GM23338 (cell line): Measurements from ENCODE around the gene GNAI3. TPM values are rescaled to one million over a fixed set of nuclear protein-coding genes. Genes with fewer than 3 reads are reported as not detected.
A peak's percentile ranks its signal among the peaks of the same experiment; 100 is the strongest.

ENCODE experiments used
- ATAC-seq: fragments of 200-7000 bp; cut with Tn5 transposase; 3 replicates; pipeline ENCODE4 v1.9.1; 2020
- DNase-seq: peaks from one replicate; pipeline ENCODE4 v3.0.0-alpha.2; 2015; ENCODE audit warnings: low spot score
- H2AFZ ChIP-seq: fragments of 200-600 bp; sonication (generic); 2 replicates; pipeline ENCODE4 v1.8.0; 2016; ENCODE audit warnings: antibody characterized with exemption, mild to moderate bottlenecking, moderate library complexity
- H3F3A ChIP-seq: fragments of 200-600 bp; sonication (generic); replicated peaks from 2 replicates; pipeline ENCODE4 v1.8.0; 2017; ENCODE audit warnings: antibody characterized with exemption, mixed run types, low read depth
- H3K27ac ChIP-seq: fragments of 200-600 bp; sonication (generic); 2 replicates; pipeline ENCODE4 v1.6.1; 2016; ENCODE audit warnings: low read depth
- H3K27me3 ChIP-seq: fragments of 200-600 bp; sonication (generic); 2 replicates; pipeline ENCODE4 v1.8.0; 2016; ENCODE audit warnings: mild to moderate bottlenecking, mixed run types, moderate library complexity; ENCODE audit not compliant: insufficient read depth
- H3K36me3 ChIP-seq: fragments of 200-600 bp; sonication (generic); 2 replicates; pipeline ENCODE4 v1.8.0; 2016; ENCODE audit warnings: mild to moderate bottlenecking; ENCODE audit not compliant: insufficient read depth
- H3K4me1 ChIP-seq: fragments of 200-600 bp; sonication (generic); 2 replicates; pipeline ENCODE4 v1.8.0; 2016; ENCODE audit warnings: mild to moderate bottlenecking, moderate library complexity; ENCODE audit not compliant: insufficient read depth
- H3K4me2 ChIP-seq: fragments of 200-600 bp; sonication (generic); 2 replicates; pipeline ENCODE4 v1.7.1; 2017; ENCODE audit warnings: mixed run types
- H3K4me3 ChIP-seq: fragments of 200-600 bp; sonication (generic); 2 replicates; pipeline ENCODE4 v1.6.1; 2016; ENCODE audit warnings: mixed run types
- H3K79me2 ChIP-seq: fragments of 200-600 bp; sonication (generic); replicated peaks from 2 replicates; pipeline ENCODE4 v1.8.0; 2017; ENCODE audit warnings: mild to moderate bottlenecking; ENCODE audit not compliant: insufficient read depth
- H3K9me2 ChIP-seq: fragments of 200-600 bp; sonication (generic); 2 replicates; pipeline ENCODE4 v1.8.0; 2017; ENCODE audit not compliant: insufficient read depth
- H4K20me1 ChIP-seq: fragments of 200-600 bp; sonication (generic); replicated peaks from 2 replicates; pipeline ENCODE4 v1.8.0; 2017; ENCODE audit warnings: mild to moderate bottlenecking; ENCODE audit not compliant: insufficient read depth
- H3K27ac Mint-ChIP-seq: 2 replicates; pipeline ENCODE4 v1.8.0; 2020; ENCODE audit warnings: inconsistent platforms, mild to moderate bottlenecking, moderate library complexity, mixed read lengths
- H3K27me3 Mint-ChIP-seq: 3 replicates; pipeline ENCODE4 v1.8.0; 2022; ENCODE audit warnings: low read depth, mild to moderate bottlenecking, moderate library complexity, mixed read lengths, inconsistent platforms; ENCODE audit not compliant: insufficient read depth, poor library complexity
- H3K36me3 Mint-ChIP-seq: 3 replicates; pipeline ENCODE4 v1.8.0; 2021; ENCODE audit warnings: low read depth, mild to moderate bottlenecking, inconsistent platforms, moderate library complexity, mixed read lengths
- H3K4me1 Mint-ChIP-seq: 3 replicates; pipeline ENCODE4 v1.8.0; 2020; ENCODE audit warnings: mild to moderate bottlenecking, inconsistent platforms, mixed read lengths
- H3K4me3 Mint-ChIP-seq: 3 replicates; pipeline ENCODE4 v1.8.0; 2021; ENCODE audit warnings: moderate library complexity, mild to moderate bottlenecking, inconsistent platforms, mixed read lengths
- H3K9me3 Mint-ChIP-seq: 3 replicates; pipeline ENCODE4 v1.8.0; 2020; ENCODE audit warnings: moderate library complexity, mild to moderate bottlenecking, inconsistent platforms, mixed read lengths
- CREB1 ChIP-seq: fragments of 250-450 bp; sonication (Bioruptor Pico); IDR thresholded peaks from 2 replicates; pipeline ENCODE4 v1.5.0; 2020; ENCODE audit warnings: low read depth, mild to moderate bottlenecking, moderate library complexity
- EZH2phosphoT487 ChIP-seq: fragments of 200-600 bp; sonication (generic); IDR thresholded peaks from one replicate; pipeline ENCODE4 v1.8.1; 2018; ENCODE audit warnings: antibody characterized with exemption; ENCODE audit not compliant: unreplicated experiment
- JUNB ChIP-seq: IDR thresholded peaks from one replicate; pipeline ENCODE4 v1.6.1; 2016; ENCODE audit warnings: antibody characterized with exemption; ENCODE audit not compliant: unreplicated experiment
- POLR2AphosphoS5 ChIP-seq: IDR thresholded peaks from 2 replicates; pipeline ENCODE4 v1.6.1; 2016; ENCODE audit warnings: antibody characterized with exemption, low read depth
- STAT1 ChIP-seq: IDR thresholded peaks from one replicate; pipeline ENCODE4 v1.6.1; 2016; ENCODE audit warnings: antibody characterized with exemption; ENCODE audit not compliant: unreplicated experiment
- ZNF114 ChIP-seq: fragments of 250-450 bp; sonication (Bioruptor Pico); IDR thresholded peaks from 2 replicates; pipeline ENCODE4 v1.5.0; 2020; ENCODE audit warnings: mild to moderate bottlenecking, moderate library complexity
- ZNF331 ChIP-seq: fragments of 250-450 bp; sonication (Bioruptor Pico); IDR thresholded peaks from 2 replicates; pipeline ENCODE4 v1.5.0; 2020; ENCODE audit warnings: low read depth, mild to moderate bottlenecking, moderate library complexity
- polyA plus RNA-seq: library from polyadenylated mRNA; unstranded; fragments of >200 nt; fragmentation: Nextera tagmentation; extraction: Ambion mirVana; gene quantifications from 2 replicates; pipeline ENCODE4 v1.2.1, GENCODE V29; 2016
- total RNA-seq: library from RNA; depleted of rRNA; stranded (reverse); fragments of >200 nt; shearing (Covaris generic); gene quantifications from 2 replicates; pipeline ENCODE4 v1.2.3, GENCODE V29; 2014
- TF ChIP-seq, protein P1 (sequence below): fragments of 250-450 bp; sonication (Bioruptor Pico); IDR thresholded peaks from 2 replicates; pipeline ENCODE4 v1.5.0; 2020; ENCODE audit warnings: mild to moderate bottlenecking, moderate library complexity
- TF ChIP-seq, protein P2 (sequence below), 2 experiments: fragments of 200-600 bp in 1 of 2; sonication (generic) in 1 of 2; conservative IDR thresholded peaks; 2 replicates each; pipeline versions ENCODE4 v1.5.1 to v1.6.1; 2016 to 2017; ENCODE audit warnings: antibody characterized with exemption in 2 of 2, low read depth in 2 of 2, mild to moderate bottlenecking in 2 of 2, moderate library complexity in 1 of 2
- TF ChIP-seq, protein P3 (sequence below): IDR thresholded peaks from one replicate; pipeline ENCODE4 v1.6.1; 2018; ENCODE audit warnings: antibody characterized with exemption; ENCODE audit not compliant: unreplicated experiment

GNAI3 gene
- total and polyA plus RNA-seq, 2 experiments from 2014 or later: 4.5 to 10.2 TPM

DNA sequence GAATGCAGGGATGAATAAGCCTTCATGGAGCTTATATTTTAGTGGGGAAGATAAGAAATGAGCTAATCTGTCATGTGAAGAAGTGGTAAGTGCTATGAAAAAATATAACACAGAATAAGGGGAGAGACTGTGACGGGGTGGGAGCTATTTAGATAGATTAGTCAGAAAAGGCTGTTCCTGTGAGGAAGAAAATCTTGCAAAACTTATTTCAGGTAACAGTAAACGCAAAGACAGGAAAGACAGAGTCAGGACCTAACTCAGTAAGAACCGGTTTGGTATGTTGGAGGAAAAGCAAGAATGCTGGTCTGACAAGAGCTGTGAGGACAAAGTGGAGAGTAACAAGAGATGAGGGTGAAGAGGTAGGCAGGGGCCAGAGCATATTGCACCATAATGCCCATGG is 22.0 kb downstream of the GNAI3 start:
- Mint-ChIP-seq H3K9me3 (no peaks in the 10 kb centered on the region), H3K36me3 (no peaks in the 10 kb centered on the region), H3K27ac (no peak overlapping the region), H3K4me1 (peaks cover 7% of the 10 kb centered on the region; the same call in 2 of the 3 replicates), H3K4me3 (no peak overlapping the region), H3K27me3 (no peaks in the 10 kb centered on the region)
- no peaks in the 10 kb centered on the region for H3K9me2 ChIP-seq
- peaks cover 14% of the 10 kb centered on the region for H3K4me1 ChIP-seq
- H3K36me3 ChIP-seq: no peaks in the 10 kb centered on the region
- no peak overlapping the region for H2AFZ ChIP-seq
- no peaks in the 10 kb centered on the region for H3F3A ChIP-seq
- H3K79me2 ChIP-seq: peaks cover 80% of the 10 kb centered on the region
- no peak overlapping the region for H3K4me3 ChIP-seq
- no peaks in the 10 kb centered on the region for H3K27me3 ChIP-seq
- TF ChIP-seq ZNF114 (no peak), STAT1 (no peak)
- DNase-seq: peak; percentile 59
- peaks cover 16% of the 10 kb centered on the region for H4K20me1 ChIP-seq
- H3K4me2 ChIP-seq: no peak overlapping the region
- 0 out of 2 replicates have a peak overlapping the region, but pooled peaks have one; percentile 2 for H3K27ac ChIP-seq
- peak; percentile 92 for ATAC-seq

DNA sequence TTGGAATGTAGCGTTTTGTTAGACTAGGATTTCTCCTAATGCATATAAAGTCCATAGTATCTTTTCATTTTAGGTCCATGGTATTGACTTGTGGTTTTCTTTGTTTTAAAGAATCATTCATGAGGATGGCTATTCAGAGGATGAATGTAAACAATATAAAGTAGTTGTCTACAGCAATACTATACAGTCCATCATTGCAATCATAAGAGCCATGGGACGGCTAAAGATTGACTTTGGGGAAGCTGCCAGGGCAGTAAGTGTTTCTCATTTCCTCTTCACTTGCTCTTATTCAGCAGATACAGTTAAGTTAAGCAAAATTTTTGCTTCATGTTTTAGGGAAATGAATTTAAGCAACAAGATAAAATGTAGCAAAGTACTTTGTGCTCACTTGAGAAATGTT is 25.4 kb downstream of the GNAI3 start:
- Mint-ChIP-seq H3K36me3 (peaks cover 6% of the 10 kb centered on the region), H3K27me3 (peaks cover 3% of the 10 kb centered on the region), H3K9me3 (no peaks in the 10 kb centered on the region), H3K27ac (no peak overlapping the region), H3K4me1 (no peaks in the 10 kb centered on the region), H3K4me3 (no peak overlapping the region)
- peaks cover 9% of the 10 kb centered on the region for H3K4me1 ChIP-seq
- DNase-seq (no peak), ATAC-seq (no peak)
- no peak overlapping the region for H3K4me3 ChIP-seq
- H3F3A ChIP-seq: no peaks in the 10 kb centered on the region
- no peaks in the 10 kb centered on the region for H3K27me3 ChIP-seq
- H4K20me1 ChIP-seq: peaks cover 26% of the 10 kb centered on the region
- no peaks in the 10 kb centered on the region for H3K9me2 ChIP-seq
- H3K4me2 ChIP-seq: no peak overlapping the region
- H3K36me3 ChIP-seq: 0 out of 2 replicates have a peak, but pooled peaks cover under 1% of the 10 kb centered on the region
- H2AFZ ChIP-seq: no peak overlapping the region
- no peak overlapping the region for H3K27ac ChIP-seq
- peaks cover 55% of the 10 kb centered on the region for H3K79me2 ChIP-seq
- TF ChIP-seq CREB1 (CRISPR knock-in tag) (no peak), EZH2phosphoT487 (no peak), JUNB (no peak), POLR2AphosphoS5 (no peak), ZNF331 (no peak)
- TF ChIP-seq, protein P1, sequence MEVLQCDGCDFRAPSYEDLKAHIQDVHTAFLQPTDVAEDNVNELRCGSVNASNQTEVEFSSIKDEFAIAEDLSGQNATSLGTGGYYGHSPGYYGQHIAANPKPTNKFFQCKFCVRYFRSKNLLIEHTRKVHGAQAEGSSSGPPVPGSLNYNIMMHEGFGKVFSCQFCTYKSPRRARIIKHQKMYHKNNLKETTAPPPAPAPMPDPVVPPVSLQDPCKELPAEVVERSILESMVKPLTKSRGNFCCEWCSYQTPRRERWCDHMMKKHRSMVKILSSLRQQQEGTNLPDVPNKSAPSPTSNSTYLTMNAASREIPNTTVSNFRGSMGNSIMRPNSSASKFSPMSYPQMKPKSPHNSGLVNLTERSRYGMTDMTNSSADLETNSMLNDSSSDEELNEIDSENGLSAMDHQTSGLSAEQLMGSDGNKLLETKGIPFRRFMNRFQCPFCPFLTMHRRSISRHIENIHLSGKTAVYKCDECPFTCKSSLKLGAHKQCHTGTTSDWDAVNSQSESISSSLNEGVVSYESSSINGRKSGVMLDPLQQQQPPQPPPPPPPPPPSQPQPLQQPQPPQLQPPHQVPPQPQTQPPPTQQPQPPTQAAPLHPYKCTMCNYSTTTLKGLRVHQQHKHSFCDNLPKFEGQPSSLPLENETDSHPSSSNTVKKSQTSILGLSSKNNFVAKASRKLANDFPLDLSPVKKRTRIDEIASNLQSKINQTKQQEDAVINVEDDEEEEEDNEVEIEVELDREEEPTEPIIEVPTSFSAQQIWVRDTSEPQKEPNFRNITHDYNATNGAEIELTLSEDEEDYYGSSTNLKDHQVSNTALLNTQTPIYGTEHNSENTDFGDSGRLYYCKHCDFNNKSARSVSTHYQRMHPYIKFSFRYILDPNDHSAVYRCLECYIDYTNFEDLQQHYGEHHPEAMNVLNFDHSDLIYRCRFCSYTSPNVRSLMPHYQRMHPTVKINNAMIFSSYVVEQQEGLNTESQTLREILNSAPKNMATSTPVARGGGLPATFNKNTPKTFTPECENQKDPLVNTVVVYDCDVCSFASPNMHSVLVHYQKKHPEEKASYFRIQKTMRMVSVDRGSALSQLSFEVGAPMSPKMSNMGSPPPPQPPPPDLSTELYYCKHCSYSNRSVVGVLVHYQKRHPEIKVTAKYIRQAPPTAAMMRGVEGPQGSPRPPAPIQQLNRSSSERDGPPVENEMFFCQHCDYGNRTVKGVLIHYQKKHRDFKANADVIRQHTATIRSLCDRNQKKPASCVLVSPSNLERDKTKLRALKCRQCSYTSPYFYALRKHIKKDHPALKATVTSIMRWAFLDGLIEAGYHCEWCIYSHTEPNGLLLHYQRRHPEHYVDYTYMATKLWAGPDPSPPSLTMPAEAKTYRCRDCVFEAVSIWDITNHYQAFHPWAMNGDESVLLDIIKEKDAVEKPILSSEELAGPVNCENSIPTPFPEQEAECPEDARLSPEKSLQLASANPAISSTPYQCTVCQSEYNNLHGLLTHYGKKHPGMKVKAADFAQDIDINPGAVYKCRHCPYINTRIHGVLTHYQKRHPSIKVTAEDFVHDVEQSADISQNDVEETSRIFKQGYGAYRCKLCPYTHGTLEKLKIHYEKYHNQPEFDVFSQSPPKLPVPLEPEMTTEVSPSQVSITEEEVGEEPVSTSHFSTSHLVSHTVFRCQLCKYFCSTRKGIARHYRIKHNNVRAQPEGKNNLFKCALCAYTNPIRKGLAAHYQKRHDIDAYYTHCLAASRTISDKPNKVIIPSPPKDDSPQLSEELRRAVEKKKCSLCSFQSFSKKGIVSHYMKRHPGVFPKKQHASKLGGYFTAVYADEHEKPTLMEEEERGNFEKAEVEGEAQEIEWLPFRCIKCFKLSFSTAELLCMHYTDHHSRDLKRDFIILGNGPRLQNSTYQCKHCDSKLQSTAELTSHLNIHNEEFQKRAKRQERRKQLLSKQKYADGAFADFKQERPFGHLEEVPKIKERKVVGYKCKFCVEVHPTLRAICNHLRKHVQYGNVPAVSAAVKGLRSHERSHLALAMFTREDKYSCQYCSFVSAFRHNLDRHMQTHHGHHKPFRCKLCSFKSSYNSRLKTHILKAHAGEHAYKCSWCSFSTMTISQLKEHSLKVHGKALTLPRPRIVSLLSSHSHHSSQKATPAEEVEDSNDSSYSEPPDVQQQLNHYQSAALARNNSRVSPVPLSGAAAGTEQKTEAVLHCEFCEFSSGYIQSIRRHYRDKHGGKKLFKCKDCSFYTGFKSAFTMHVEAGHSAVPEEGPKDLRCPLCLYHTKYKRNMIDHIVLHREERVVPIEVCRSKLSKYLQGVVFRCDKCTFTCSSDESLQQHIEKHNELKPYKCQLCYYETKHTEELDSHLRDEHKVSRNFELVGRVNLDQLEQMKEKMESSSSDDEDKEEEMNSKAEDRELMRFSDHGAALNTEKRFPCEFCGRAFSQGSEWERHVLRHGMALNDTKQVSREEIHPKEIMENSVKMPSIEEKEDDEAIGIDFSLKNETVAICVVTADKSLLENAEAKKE (CRISPR knock-in tag): no peak
- TF ChIP-seq, protein P2, sequence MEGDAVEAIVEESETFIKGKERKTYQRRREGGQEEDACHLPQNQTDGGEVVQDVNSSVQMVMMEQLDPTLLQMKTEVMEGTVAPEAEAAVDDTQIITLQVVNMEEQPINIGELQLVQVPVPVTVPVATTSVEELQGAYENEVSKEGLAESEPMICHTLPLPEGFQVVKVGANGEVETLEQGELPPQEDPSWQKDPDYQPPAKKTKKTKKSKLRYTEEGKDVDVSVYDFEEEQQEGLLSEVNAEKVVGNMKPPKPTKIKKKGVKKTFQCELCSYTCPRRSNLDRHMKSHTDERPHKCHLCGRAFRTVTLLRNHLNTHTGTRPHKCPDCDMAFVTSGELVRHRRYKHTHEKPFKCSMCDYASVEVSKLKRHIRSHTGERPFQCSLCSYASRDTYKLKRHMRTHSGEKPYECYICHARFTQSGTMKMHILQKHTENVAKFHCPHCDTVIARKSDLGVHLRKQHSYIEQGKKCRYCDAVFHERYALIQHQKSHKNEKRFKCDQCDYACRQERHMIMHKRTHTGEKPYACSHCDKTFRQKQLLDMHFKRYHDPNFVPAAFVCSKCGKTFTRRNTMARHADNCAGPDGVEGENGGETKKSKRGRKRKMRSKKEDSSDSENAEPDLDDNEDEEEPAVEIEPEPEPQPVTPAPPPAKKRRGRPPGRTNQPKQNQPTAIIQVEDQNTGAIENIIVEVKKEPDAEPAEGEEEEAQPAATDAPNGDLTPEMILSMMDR (conservative IDR thresholded peaks at IDR 0.05; ENCODE audit: low read depth in 2 of 2): no peak
- TF ChIP-seq, protein P3, sequence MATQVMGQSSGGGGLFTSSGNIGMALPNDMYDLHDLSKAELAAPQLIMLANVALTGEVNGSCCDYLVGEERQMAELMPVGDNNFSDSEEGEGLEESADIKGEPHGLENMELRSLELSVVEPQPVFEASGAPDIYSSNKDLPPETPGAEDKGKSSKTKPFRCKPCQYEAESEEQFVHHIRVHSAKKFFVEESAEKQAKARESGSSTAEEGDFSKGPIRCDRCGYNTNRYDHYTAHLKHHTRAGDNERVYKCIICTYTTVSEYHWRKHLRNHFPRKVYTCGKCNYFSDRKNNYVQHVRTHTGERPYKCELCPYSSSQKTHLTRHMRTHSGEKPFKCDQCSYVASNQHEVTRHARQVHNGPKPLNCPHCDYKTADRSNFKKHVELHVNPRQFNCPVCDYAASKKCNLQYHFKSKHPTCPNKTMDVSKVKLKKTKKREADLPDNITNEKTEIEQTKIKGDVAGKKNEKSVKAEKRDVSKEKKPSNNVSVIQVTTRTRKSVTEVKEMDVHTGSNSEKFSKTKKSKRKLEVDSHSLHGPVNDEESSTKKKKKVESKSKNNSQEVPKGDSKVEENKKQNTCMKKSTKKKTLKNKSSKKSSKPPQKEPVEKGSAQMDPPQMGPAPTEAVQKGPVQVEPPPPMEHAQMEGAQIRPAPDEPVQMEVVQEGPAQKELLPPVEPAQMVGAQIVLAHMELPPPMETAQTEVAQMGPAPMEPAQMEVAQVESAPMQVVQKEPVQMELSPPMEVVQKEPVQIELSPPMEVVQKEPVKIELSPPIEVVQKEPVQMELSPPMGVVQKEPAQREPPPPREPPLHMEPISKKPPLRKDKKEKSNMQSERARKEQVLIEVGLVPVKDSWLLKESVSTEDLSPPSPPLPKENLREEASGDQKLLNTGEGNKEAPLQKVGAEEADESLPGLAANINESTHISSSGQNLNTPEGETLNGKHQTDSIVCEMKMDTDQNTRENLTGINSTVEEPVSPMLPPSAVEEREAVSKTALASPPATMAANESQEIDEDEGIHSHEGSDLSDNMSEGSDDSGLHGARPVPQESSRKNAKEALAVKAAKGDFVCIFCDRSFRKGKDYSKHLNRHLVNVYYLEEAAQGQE: no peak
